ENCODE results near the gene TOR1AIP2.

DNA sequence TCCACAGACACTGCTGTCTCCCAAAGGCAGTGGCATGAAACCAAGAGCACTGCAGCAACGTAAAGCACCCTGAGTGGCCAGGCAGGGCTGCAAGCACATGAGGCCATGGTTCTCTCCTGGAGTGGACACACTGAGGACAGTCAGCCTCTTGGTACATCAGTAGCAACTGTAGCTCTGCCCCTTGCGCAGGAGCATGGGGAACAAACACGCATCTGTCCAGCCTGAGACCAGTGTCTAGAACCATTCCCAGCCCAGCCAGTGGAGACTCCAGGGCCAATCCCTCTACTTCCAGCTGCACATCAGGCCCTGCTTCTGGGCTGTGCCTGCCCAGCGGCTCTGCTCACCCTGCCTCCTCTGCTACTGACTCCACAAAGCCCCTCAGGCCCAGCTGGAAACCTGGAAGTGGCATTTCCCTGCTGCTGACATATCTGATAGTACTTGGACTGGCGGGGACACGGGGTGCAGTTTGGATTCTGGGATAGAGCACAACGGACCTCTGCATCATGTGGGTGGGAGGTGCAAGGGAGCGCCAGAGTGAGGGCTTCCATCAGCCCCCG lies 49.0 kb downstream of the TOR1AIP2 start:
- TF ChIP-seq, protein P1, sequence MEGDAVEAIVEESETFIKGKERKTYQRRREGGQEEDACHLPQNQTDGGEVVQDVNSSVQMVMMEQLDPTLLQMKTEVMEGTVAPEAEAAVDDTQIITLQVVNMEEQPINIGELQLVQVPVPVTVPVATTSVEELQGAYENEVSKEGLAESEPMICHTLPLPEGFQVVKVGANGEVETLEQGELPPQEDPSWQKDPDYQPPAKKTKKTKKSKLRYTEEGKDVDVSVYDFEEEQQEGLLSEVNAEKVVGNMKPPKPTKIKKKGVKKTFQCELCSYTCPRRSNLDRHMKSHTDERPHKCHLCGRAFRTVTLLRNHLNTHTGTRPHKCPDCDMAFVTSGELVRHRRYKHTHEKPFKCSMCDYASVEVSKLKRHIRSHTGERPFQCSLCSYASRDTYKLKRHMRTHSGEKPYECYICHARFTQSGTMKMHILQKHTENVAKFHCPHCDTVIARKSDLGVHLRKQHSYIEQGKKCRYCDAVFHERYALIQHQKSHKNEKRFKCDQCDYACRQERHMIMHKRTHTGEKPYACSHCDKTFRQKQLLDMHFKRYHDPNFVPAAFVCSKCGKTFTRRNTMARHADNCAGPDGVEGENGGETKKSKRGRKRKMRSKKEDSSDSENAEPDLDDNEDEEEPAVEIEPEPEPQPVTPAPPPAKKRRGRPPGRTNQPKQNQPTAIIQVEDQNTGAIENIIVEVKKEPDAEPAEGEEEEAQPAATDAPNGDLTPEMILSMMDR (IDR thresholded peaks at IDR 0.05; ENCODE audit: low read length), result no peak
- TF ChIP-seq EZH2 (IDR thresholded peaks at IDR 0.05; ENCODE audit: borderline replicate concordance, low read length), result no peak

All from OCI-LY1 (cell line).